SK-N-SH treated with all-trans-retinoic acid at 6 μM for 48 hours (cell line): ENCODE measurements around the gene USP46.

Source experiments
- ATAC-seq: fragments of 200-7000 bp; cut with Tn5 transposase; 3 replicates; pipeline ENCODE4 v1.9.1; 2020; ENCODE audit warnings: mild to moderate bottlenecking, moderate library complexity
- ARNTL ChIP-seq: fragments of 450-650 bp; formaldehyde crosslinking; IDR thresholded peaks from 2 replicates; pipeline ENCODE4 v1.5.0; 2020; ENCODE audit warnings: low read depth, mild to moderate bottlenecking, moderate library complexity, borderline replicate concordance
- BACH2 ChIP-seq: fragments of 250-450 bp; sonication (Bioruptor Pico); IDR thresholded peaks from 2 replicates; pipeline ENCODE4 v1.9.0; 2021; ENCODE audit warnings: mild to moderate bottlenecking, borderline replicate concordance
- CREB5 ChIP-seq: fragments of 250-450 bp; sonication (Bioruptor Pico); IDR thresholded peaks from 2 replicates; pipeline ENCODE4 v1.5.1; 2020; ENCODE audit warnings: low read depth, mild to moderate bottlenecking, moderate library complexity
- CSDC2 ChIP-seq: fragments of 250-450 bp; sonication (Bioruptor Pico); IDR thresholded peaks from 2 replicates; pipeline ENCODE4 v1.5.0; 2020; ENCODE audit warnings: mild to moderate bottlenecking, moderate library complexity
- CSRNP3 ChIP-seq: fragments of 250-450 bp; sonication (Bioruptor Pico); IDR thresholded peaks from 2 replicates; pipeline ENCODE4 v1.5.1; 2021; ENCODE audit warnings: mild to moderate bottlenecking, moderate library complexity
- ESRRG ChIP-seq: fragments of 250-450 bp; sonication (Bioruptor Pico); IDR thresholded peaks from 2 replicates; pipeline ENCODE4 v1.6.1; 2021; ENCODE audit warnings: mild to moderate bottlenecking
- GLIS3 ChIP-seq: fragments of 250-450 bp; sonication (Bioruptor Pico); IDR thresholded peaks from 2 replicates; pipeline ENCODE4 v1.5.0; 2020; ENCODE audit warnings: mild to moderate bottlenecking, moderate library complexity
- ISL1 ChIP-seq: fragments of 250-450 bp; sonication (Bioruptor Pico); IDR thresholded peaks from 2 replicates; pipeline ENCODE4 v2.1.2; 2022; ENCODE audit warnings: mild to moderate bottlenecking, moderate library complexity
- POU6F1 ChIP-seq: fragments of 250-450 bp; sonication (Bioruptor Pico); IDR thresholded peaks from 2 replicates; pipeline ENCODE4 v1.8.0; 2021; ENCODE audit warnings: low read depth, mild to moderate bottlenecking, moderate library complexity, borderline replicate concordance
- PPARA ChIP-seq: fragments of 250-450 bp; sonication (Bioruptor Pico); IDR thresholded peaks from 2 replicates; pipeline ENCODE4 v1.5.0; 2020; ENCODE audit warnings: mild to moderate bottlenecking, borderline replicate concordance
- RARB ChIP-seq: fragments of 250-450 bp; sonication (Bioruptor Pico); IDR thresholded peaks from 2 replicates; pipeline ENCODE4 v1.8.0; 2021; ENCODE audit warnings: mild to moderate bottlenecking, moderate library complexity
- SNAI2 ChIP-seq: fragments of 250-450 bp; sonication (Bioruptor Pico); IDR thresholded peaks from 2 replicates; pipeline ENCODE4 v1.5.0; 2020; ENCODE audit warnings: mild to moderate bottlenecking, moderate library complexity
- TCF4 ChIP-seq: fragments of 250-450 bp; sonication (Bioruptor Pico); IDR thresholded peaks from 2 replicates; pipeline ENCODE4 v1.8.0; 2021; ENCODE audit warnings: mild to moderate bottlenecking, moderate library complexity, borderline replicate concordance
- TOX ChIP-seq: fragments of 250-450 bp; sonication (Bioruptor Pico); IDR thresholded peaks from 2 replicates; pipeline ENCODE4 v1.8.0; 2021; ENCODE audit warnings: mild to moderate bottlenecking, moderate library complexity, borderline replicate concordance
- ZC3H10 ChIP-seq: fragments of 250-450 bp; sonication (Bioruptor Pico); IDR thresholded peaks from 2 replicates; pipeline ENCODE4 v1.5.1; 2021; ENCODE audit warnings: mild to moderate bottlenecking, moderate library complexity
- ZFP3 ChIP-seq: fragments of 250-450 bp; sonication (Bioruptor Pico); IDR thresholded peaks from 2 replicates; pipeline ENCODE4 v1.5.0; 2020; ENCODE audit warnings: mild to moderate bottlenecking, moderate library complexity
- ZFP30 ChIP-seq: fragments of 450-650 bp; formaldehyde crosslinking; IDR thresholded peaks from 2 replicates; pipeline ENCODE4 v1.5.0; 2022; ENCODE audit warnings: mild to moderate bottlenecking, moderate library complexity
- ZNF565 ChIP-seq: fragments of 450-650 bp; formaldehyde crosslinking; conservative IDR thresholded peaks from 2 replicates; pipeline ENCODE4 v1.5.0; 2020; ENCODE audit warnings: low read depth, mild to moderate bottlenecking, moderate library complexity
- ZNF70 ChIP-seq: fragments of 450-650 bp; formaldehyde crosslinking; IDR thresholded peaks from 2 replicates; pipeline ENCODE4 v1.5.0; 2020; ENCODE audit warnings: mild to moderate bottlenecking, moderate library complexity
- ZNF8 ChIP-seq: fragments of 450-650 bp; formaldehyde crosslinking; IDR thresholded peaks from 2 replicates; pipeline ENCODE4 v1.5.0; 2020; ENCODE audit warnings: mild to moderate bottlenecking, moderate library complexity
- TF ChIP-seq, protein P1 (sequence below): fragments of 250-450 bp; sonication (Bioruptor Pico); IDR thresholded peaks from 2 replicates; pipeline ENCODE4 v1.8.0; 2020; ENCODE audit warnings: mild to moderate bottlenecking, moderate library complexity, borderline replicate concordance

Gene USP46

GRCh38 chr4:52680381-52680780 lies 21.3 kb upstream of the USP46 start:
- TF ChIP-seq ARNTL (CRISPR knock-in tag) (no peak), ZFP3 (CRISPR knock-in tag) (no peak), ZC3H10 (CRISPR knock-in tag) (no peak), RARB (no peak)
- TF ChIP-seq, all 23 proteins: peak for 0
- no peak for ATAC-seq

GRCh38 chr4:52676536-52676935 lies 17.4 kb upstream of the USP46 start:
- no peak for ATAC-seq
- TF ChIP-seq POU6F1 (CRISPR knock-in tag) (no peak), ISL1 (no peak), ARNTL (CRISPR knock-in tag) (no peak), TOX (CRISPR knock-in tag) (no peak), ZFP30 (CRISPR knock-in tag) (no peak), ZNF565 (CRISPR knock-in tag) (no peak), GLIS3 (CRISPR knock-in tag) (no peak), SNAI2 (CRISPR knock-in tag) (no peak), TCF4 (no peak), ZNF70 (CRISPR knock-in tag) (no peak), BACH2 (CRISPR knock-in tag) (no peak), ZNF8 (CRISPR knock-in tag) (no peak), PPARA (no peak)
- TF ChIP-seq, protein P1, sequence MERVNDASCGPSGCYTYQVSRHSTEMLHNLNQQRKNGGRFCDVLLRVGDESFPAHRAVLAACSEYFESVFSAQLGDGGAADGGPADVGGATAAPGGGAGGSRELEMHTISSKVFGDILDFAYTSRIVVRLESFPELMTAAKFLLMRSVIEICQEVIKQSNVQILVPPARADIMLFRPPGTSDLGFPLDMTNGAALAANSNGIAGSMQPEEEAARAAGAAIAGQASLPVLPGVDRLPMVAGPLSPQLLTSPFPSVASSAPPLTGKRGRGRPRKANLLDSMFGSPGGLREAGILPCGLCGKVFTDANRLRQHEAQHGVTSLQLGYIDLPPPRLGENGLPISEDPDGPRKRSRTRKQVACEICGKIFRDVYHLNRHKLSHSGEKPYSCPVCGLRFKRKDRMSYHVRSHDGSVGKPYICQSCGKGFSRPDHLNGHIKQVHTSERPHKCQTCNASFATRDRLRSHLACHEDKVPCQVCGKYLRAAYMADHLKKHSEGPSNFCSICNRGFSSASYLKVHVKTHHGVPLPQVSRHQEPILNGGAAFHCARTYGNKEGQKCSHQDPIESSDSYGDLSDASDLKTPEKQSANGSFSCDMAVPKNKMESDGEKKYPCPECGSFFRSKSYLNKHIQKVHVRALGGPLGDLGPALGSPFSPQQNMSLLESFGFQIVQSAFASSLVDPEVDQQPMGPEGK (CRISPR knock-in tag), result no peak

DNA sequence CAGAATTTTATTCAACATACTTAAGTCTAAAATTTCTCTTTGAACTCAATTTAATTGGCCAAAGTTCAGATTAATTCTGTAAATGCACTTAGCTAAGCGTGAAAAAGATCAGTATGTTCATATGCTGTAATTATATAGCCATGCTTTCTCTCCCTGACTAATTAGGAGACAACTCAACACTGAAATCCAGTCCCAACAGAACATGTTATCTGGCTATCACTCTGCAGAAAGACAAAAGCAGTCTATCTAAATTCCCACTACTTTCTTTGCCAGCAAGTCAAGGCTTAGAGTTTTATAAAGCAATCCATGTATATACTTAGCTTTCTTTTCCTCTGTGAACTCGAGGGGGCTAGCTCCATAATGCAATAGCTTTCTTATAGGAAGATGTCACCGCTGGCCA lies 16.0 kb upstream of the USP46 start:
- no peak for ATAC-seq

DNA sequence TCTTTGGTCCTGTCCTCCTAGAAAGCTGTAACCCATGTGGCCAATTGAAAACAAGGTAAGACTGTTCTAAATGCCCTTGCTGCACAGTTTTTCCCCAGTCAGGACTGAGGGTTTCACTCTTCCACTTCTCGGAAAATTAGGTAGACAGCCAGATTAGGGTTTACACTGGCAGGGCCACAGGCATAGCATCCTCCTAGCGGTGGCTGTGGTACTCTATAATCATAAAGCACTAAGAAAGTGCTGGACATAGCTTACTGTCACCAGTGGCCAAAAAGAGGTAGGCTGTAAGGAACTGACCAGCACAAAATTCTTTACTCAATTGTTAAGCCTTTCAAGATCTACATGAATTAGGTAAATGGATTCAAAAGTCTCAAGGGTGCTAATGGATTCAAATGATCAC lies 11.6 kb upstream of the USP46 start:
- no peak for TF ChIP-seq CSDC2
- TF ChIP-seq, protein P1 (CRISPR knock-in tag), result no peak
- TF ChIP-seq PPARA, result no peak
- TF ChIP-seq CSRNP3, result no peak
- TF ChIP-seq ZNF70 (CRISPR knock-in tag), result no peak
- no peak for TF ChIP-seq CREB5 (CRISPR knock-in tag)
- TF ChIP-seq ESRRG (CRISPR knock-in tag), result no peak
- no peak for TF ChIP-seq ZC3H10 (CRISPR knock-in tag)
- no peak for TF ChIP-seq ARNTL (CRISPR knock-in tag)
- no peak for TF ChIP-seq ZNF565 (CRISPR knock-in tag)
- ATAC-seq, result no peak

More for the DNA sequence above, 16.0 kb upstream of the USP46 start:
- TF ChIP-seq, protein P1 (CRISPR knock-in tag), result no peak
- TF ChIP-seq CSRNP3, result no peak
- TF ChIP-seq ESRRG (CRISPR knock-in tag), result no peak
- no peak for TF ChIP-seq ZNF8 (CRISPR knock-in tag)
